GM10847 (cell line): ENCODE results near the gene CDKL4.

ENCODE experiments used
- POLR2A ChIP-seq: IDR thresholded peaks from 2 replicates; pipeline ENCODE4 v1.6.1; 2011; ENCODE audit not compliant: insufficient read length; ENCODE audit errors: extremely low read depth

Gene CDKL4

DNA sequence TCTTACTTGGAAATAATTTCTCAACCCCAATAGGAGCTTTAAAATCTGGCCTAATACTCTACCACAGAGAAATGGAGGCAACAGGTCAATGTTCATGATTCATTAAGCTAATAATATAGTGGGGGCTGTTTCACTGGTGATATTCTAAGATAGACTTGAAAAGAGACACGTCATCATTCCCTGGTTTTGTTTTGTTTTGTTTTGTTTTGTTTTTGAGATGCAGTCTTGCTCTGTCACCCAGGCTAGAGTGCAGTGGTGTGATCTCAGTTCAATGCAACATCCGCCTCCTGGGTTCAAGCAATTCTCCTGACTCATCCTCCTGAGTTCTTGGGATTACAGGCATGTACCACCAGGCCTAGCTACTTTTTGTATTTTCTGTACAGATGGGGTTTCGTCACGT lies 85.4 kb downstream of the CDKL4 start:
- no peak for TF ChIP-seq POLR2A

GRCh38 chr2:39156846-39157245 lies 86.9 kb downstream of the CDKL4 start:
- TF ChIP-seq POLR2A = no peak

- no peak for TF ChIP-seq POLR2A
Observed at GRCh38 chr2:39156107-39156506, 87.7 kb downstream of the CDKL4 start.

GRCh38 chr2:39154944-39155343 lies 88.8 kb downstream of the CDKL4 start:
- no peak for TF ChIP-seq POLR2A

GRCh38 chr2:39153312-39153711 lies 90.5 kb downstream of the CDKL4 start:
- TF ChIP-seq POLR2A = no peak

DNA sequence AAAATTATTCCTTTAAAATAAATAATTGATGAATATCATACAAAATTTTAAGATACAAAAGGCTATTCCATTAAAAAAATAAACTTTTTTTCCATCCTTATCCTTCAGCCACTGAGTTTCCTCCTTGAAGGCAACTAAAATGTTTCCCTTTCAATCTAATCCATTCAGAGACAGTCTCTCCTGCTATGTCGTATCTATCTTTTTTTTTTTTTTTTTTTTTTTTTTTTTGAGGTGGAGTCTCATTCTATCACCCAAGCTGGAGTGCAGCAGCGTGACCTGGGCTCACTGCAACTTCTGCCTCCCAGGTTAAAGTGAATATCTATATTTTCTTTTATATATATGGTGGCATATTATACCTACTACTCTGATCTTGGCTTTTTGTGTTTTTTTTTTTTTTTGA lies 91.3 kb downstream of the CDKL4 start:
- TF ChIP-seq POLR2A = no peak

DNA sequence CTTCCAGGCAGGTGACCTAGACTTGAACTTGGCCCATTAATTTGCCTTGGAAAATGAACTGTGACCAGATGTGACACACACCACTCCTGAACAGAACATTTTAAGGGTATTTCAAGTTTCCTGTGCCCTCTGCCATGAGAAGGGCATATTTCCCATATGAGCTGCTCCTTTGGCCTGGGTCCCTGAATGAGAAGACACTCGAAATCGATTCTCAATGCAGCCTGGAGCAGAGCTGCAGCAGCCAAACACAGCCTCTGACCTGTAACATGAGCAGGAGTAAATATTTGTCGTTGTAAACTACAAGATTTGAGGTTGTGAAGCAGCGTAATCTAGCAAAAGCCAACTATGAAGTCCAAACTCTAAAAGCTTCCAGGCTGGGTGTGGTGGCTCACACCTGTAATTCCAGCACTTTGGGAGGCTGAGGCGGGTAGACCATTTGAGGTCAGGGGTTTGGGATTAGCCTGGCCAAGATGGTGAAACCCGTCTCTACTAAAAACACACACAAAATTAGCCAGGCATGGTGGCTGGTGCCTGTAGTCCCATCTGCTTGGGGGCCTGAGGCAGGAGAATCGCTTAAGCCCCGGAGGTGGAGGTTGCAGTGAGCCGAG lies 92.8 kb downstream of the CDKL4 start:
- no peak for TF ChIP-seq POLR2A

GRCh38 chr2:39150102-39150562 lies 93.6 kb downstream of the CDKL4 start:
- no peak for TF ChIP-seq POLR2A

GRCh38 chr2:39146630-39147029 lies 97.1 kb downstream of the CDKL4 start:
- no peak for TF ChIP-seq POLR2A

DNA sequence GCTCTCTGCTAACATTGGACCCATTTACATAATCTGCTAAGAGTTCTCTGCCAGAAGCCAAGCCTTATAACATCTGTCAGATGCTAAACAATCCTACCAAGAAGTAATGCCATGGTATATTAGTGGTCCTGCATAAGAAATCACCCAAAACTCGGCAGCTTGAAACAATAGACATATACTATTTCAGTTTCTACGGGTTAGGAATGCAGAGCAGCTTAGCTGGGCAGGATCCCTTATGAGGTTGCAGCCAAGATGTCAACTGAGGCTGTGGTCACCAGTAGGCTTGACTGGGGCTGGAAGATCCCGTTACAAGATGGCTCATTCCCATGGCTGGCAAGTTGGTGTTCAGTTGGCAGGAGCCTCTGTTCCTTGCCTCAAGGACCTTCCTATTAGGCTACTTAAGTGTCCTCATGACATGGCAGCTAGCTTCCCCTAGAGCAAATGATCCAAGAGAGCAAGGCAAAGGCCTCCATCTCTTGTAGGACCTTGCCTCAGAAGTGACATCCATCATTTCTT lies 97.8 kb downstream of the CDKL4 start:
- TF ChIP-seq POLR2A = no peak

- TF ChIP-seq POLR2A = no peak
Observed at GRCh38 chr2:39144416-39144815, 99.4 kb downstream of the CDKL4 start.

DNA sequence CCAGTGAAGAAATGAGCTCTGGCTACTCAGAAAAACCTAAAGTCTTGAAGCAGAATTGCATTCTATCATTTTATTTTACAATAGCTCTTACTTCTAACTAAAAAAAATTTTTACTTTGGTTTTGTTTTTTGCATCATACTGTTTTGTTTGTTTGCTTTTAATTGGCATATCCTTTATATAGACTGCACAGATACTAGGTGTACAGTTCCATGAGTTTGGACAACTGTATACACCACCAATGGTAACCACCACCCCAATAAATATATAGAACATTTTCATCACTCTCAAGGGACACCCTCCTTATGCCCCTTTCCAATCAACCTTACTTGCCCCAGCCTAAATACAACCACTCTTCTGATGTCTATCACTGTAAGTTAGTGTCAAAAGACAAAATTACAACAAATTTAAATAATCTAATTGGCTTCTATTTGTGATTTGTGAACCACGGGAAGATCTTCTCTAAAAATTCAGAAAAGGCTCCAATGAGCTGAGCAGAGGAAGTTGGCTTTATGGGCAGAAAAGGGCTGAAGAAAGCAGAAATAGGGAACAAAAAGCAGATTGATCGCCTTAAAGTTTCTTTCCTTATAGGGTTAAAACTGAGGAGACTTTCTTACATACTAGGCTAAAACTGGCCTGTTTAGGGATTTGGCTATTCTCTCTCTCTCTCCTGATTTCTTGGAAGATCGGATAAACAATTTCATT lies 100.7 kb downstream of the CDKL4 start:
- no peak for TF ChIP-seq POLR2A

- no peak for TF ChIP-seq POLR2A
Observed at GRCh38 chr2:39141334-39142271, 102.2 kb downstream of the CDKL4 start.

GRCh38 chr2:39140322-39140847 lies 103.4 kb downstream of the CDKL4 start:
- TF ChIP-seq POLR2A = no peak

- no peak for TF ChIP-seq POLR2A
Observed at GRCh38 chr2:39139511-39140237, 104.1 kb downstream of the CDKL4 start.

GRCh38 chr2:39138837-39139211 lies 104.9 kb downstream of the CDKL4 start:
- no peak for TF ChIP-seq POLR2A
